GM23248 (cell line): Measurements from ENCODE around the gene LDLRAD4.

Experiments
- EZH2 ChIP-seq: fragments of 200-600 bp; sonication (generic); IDR thresholded peaks from 2 replicates; pipeline ENCODE4 v1.6.1; 2018; ENCODE audit warnings: antibody characterized with exemption, mild to moderate bottlenecking; ENCODE audit not compliant: insufficient read depth, poor library complexity, severe bottlenecking
- EZH2phosphoT487 ChIP-seq: fragments of 200-600 bp; sonication (generic); IDR thresholded peaks from 2 replicates; pipeline ENCODE4 v1.6.1; 2018; ENCODE audit warnings: antibody characterized with exemption, moderate library complexity, mild to moderate bottlenecking, low read depth; ENCODE audit not compliant: insufficient read depth

DNA sequence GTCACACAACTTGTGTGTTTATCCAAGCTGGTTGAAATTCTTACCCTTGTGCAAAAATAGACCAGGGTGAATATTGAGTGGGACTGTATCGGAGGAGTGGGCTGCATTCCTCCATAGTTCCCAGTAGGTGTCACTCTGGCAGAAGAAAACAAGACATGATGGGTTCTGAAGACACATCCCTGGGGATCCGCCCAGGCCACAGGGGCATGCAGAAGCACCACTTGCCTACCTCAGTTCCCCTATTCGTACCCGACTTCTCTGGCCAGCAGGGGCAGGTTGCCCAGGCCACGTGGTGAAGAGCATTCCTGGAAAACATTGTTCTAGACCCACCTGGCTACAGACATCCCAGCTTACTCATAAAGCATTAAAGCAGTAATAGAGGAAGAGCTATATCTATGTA is 339.6 kb downstream of the LDLRAD4 start:
- TF ChIP-seq EZH2phosphoT487 (no peak), EZH2 (no peak)
